SK-N-SH treated with all-trans-retinoic acid at 6 μM for 48 hours (cell line): ENCODE measurements around the gene PDZD2.

Source experiments
- ATAC-seq: fragments of 200-7000 bp; cut with Tn5 transposase; 3 replicates; pipeline ENCODE4 v1.9.1; 2020; ENCODE audit warnings: mild to moderate bottlenecking, moderate library complexity
- ARNTL ChIP-seq: fragments of 450-650 bp; formaldehyde crosslinking; IDR thresholded peaks from 2 replicates; pipeline ENCODE4 v1.5.0; 2020; ENCODE audit warnings: low read depth, mild to moderate bottlenecking, moderate library complexity, borderline replicate concordance
- BACH2 ChIP-seq: fragments of 250-450 bp; sonication (Bioruptor Pico); IDR thresholded peaks from 2 replicates; pipeline ENCODE4 v1.9.0; 2021; ENCODE audit warnings: mild to moderate bottlenecking, borderline replicate concordance
- CREB5 ChIP-seq: fragments of 250-450 bp; sonication (Bioruptor Pico); IDR thresholded peaks from 2 replicates; pipeline ENCODE4 v1.5.1; 2020; ENCODE audit warnings: low read depth, mild to moderate bottlenecking, moderate library complexity
- CSRNP3 ChIP-seq: fragments of 250-450 bp; sonication (Bioruptor Pico); IDR thresholded peaks from 2 replicates; pipeline ENCODE4 v1.5.1; 2021; ENCODE audit warnings: mild to moderate bottlenecking, moderate library complexity
- PATZ1 ChIP-seq: fragments of 250-450 bp; sonication (Bioruptor Pico); IDR thresholded peaks from 2 replicates; pipeline ENCODE4 v1.8.0; 2020; ENCODE audit warnings: mild to moderate bottlenecking, moderate library complexity, borderline replicate concordance
- POU6F1 ChIP-seq: fragments of 250-450 bp; sonication (Bioruptor Pico); IDR thresholded peaks from 2 replicates; pipeline ENCODE4 v1.8.0; 2021; ENCODE audit warnings: low read depth, mild to moderate bottlenecking, moderate library complexity, borderline replicate concordance
- PPARA ChIP-seq: fragments of 250-450 bp; sonication (Bioruptor Pico); IDR thresholded peaks from 2 replicates; pipeline ENCODE4 v1.5.0; 2020; ENCODE audit warnings: mild to moderate bottlenecking, borderline replicate concordance
- SNAI2 ChIP-seq: fragments of 250-450 bp; sonication (Bioruptor Pico); IDR thresholded peaks from 2 replicates; pipeline ENCODE4 v1.5.0; 2020; ENCODE audit warnings: mild to moderate bottlenecking, moderate library complexity
- TCF4 ChIP-seq: fragments of 250-450 bp; sonication (Bioruptor Pico); IDR thresholded peaks from 2 replicates; pipeline ENCODE4 v1.8.0; 2021; ENCODE audit warnings: mild to moderate bottlenecking, moderate library complexity, borderline replicate concordance
- TOX ChIP-seq: fragments of 250-450 bp; sonication (Bioruptor Pico); IDR thresholded peaks from 2 replicates; pipeline ENCODE4 v1.8.0; 2021; ENCODE audit warnings: mild to moderate bottlenecking, moderate library complexity, borderline replicate concordance
- TSHZ2 ChIP-seq: fragments of 250-450 bp; sonication (Bioruptor Pico); IDR thresholded peaks from 2 replicates; pipeline ENCODE4 v1.5.0; 2020; ENCODE audit warnings: mild to moderate bottlenecking, moderate library complexity
- ZC3H10 ChIP-seq: fragments of 250-450 bp; sonication (Bioruptor Pico); IDR thresholded peaks from 2 replicates; pipeline ENCODE4 v1.5.1; 2021; ENCODE audit warnings: mild to moderate bottlenecking, moderate library complexity
- ZFP30 ChIP-seq: fragments of 450-650 bp; formaldehyde crosslinking; IDR thresholded peaks from 2 replicates; pipeline ENCODE4 v1.5.0; 2022; ENCODE audit warnings: mild to moderate bottlenecking, moderate library complexity
- ZNF565 ChIP-seq: fragments of 450-650 bp; formaldehyde crosslinking; conservative IDR thresholded peaks from 2 replicates; pipeline ENCODE4 v1.5.0; 2020; ENCODE audit warnings: low read depth, mild to moderate bottlenecking, moderate library complexity
- ZNF8 ChIP-seq: fragments of 450-650 bp; formaldehyde crosslinking; IDR thresholded peaks from 2 replicates; pipeline ENCODE4 v1.5.0; 2020; ENCODE audit warnings: mild to moderate bottlenecking, moderate library complexity

Gene PDZD2

GRCh38 chr5:32000731-32001130 is 361.8 kb downstream of the PDZD2 start (continued):
- TF ChIP-seq ZFP30 (CRISPR knock-in tag) (no peak), PATZ1 (CRISPR knock-in tag) (no peak), ZC3H10 (CRISPR knock-in tag) (no peak)

GRCh38 chr5:32001284-32001683 is 362.4 kb downstream of the PDZD2 start:
- no peak for ATAC-seq
- no peak for TF ChIP-seq POU6F1 (CRISPR knock-in tag)
- no peak for TF ChIP-seq SNAI2 (CRISPR knock-in tag)
- TF ChIP-seq PPARA (CRISPR knock-in tag) = no peak
- TF ChIP-seq ARNTL (CRISPR knock-in tag) = no peak
- TF ChIP-seq TOX (CRISPR knock-in tag) = no peak

- no peak for ATAC-seq
- no peak for TF ChIP-seq BACH2
- TF ChIP-seq, all 23 proteins: peak for 0
Measured at GRCh38 chr5:32001707-32002106, 362.8 kb downstream of the PDZD2 start.

- no peak for ATAC-seq
- TF ChIP-seq ZNF8 (no peak), POU6F1 (CRISPR knock-in tag) (no peak)
Measured at GRCh38 chr5:32002755-32003154, 363.8 kb downstream of the PDZD2 start.

GRCh38 chr5:32003981-32004380 is 365.1 kb downstream of the PDZD2 start:
- no peak for ATAC-seq
- TF ChIP-seq BACH2 = no peak
- TF ChIP-seq SNAI2 (CRISPR knock-in tag) = no peak
- no peak for TF ChIP-seq ARNTL (CRISPR knock-in tag)
- TF ChIP-seq ZC3H10 (CRISPR knock-in tag) = no peak
- no peak for TF ChIP-seq ZNF8
- no peak for TF ChIP-seq POU6F1 (CRISPR knock-in tag)
- TF ChIP-seq PATZ1 (CRISPR knock-in tag) = no peak
- TF ChIP-seq TCF4 = no peak
- no peak for TF ChIP-seq ZNF565 (CRISPR knock-in tag)

GRCh38 chr5:32004404-32004803 is 365.5 kb downstream of the PDZD2 start:
- ATAC-seq = no peak
- TF ChIP-seq PPARA (CRISPR knock-in tag) (no peak), TOX (CRISPR knock-in tag) (no peak), CREB5 (CRISPR knock-in tag) (no peak), BACH2 (no peak), ZNF8 (no peak), CSRNP3 (CRISPR knock-in tag) (no peak), ZFP30 (CRISPR knock-in tag) (no peak), TSHZ2 (CRISPR knock-in tag) (no peak), ZNF565 (CRISPR knock-in tag) (no peak)
